Astrocyte of the hippocampus (primary cell): Measurements from ENCODE around the gene SPAG9.

Experiments
- DNase-seq: peaks from one replicate; pipeline ENCODE4 v3.0.0; 2011; ENCODE audit warnings: low read depth, low spot score

Gene SPAG9

GRCh38 chr17:51044976-51045375, 75.7 kb downstream of the SPAG9 start:
- DNase-seq, result peak; percentile 53

- DNase-seq, result no peak
These were observed 84.6 kb downstream of the SPAG9 start for GRCh38 chr17:51036084-51036483.

- peak; percentile 95 for DNase-seq
These were observed 85.2 kb downstream of the SPAG9 start for GRCh38 chr17:51035431-51035830.

GRCh38 chr17:51034800-51035199, 85.9 kb downstream of the SPAG9 start:
- no peak for DNase-seq

GRCh38 chr17:51032850-51033249, 87.8 kb downstream of the SPAG9 start:
- no peak for DNase-seq

- no peak for DNase-seq
These were observed 90.9 kb downstream of the SPAG9 start for GRCh38 chr17:51029568-51030463.

GRCh38 chr17:51029142-51029541, 91.5 kb downstream of the SPAG9 start:
- no peak for DNase-seq

- DNase-seq, result no peak
These were observed 92.3 kb downstream of the SPAG9 start for GRCh38 chr17:51028176-51028863.

GRCh38 chr17:51018541-51018940, 102.1 kb downstream of the SPAG9 start:
- DNase-seq, result no peak

GRCh38 chr17:51017270-51017669, 103.4 kb downstream of the SPAG9 start:
- no peak for DNase-seq

GRCh38 chr17:51016099-51016498, 104.6 kb downstream of the SPAG9 start:
- DNase-seq, result no peak

GRCh38 chr17:51015145-51015558, 105.5 kb downstream of the SPAG9 start:
- no peak for DNase-seq

- DNase-seq, result no peak
These were observed 106.5 kb downstream of the SPAG9 start for GRCh38 chr17:51014129-51014528.

GRCh38 chr17:51013322-51013721, 107.3 kb downstream of the SPAG9 start:
- no peak for DNase-seq

GRCh38 chr17:51012538-51012937, 108.1 kb downstream of the SPAG9 start:
- DNase-seq, result no peak

GRCh38 chr17:51010173-51010675, 110.4 kb downstream of the SPAG9 start:
- no peak for DNase-seq

- DNase-seq, result peak; percentile 72
These were observed 114.1 kb downstream of the SPAG9 start for GRCh38 chr17:51006601-51007000.

- DNase-seq, result no peak
These were observed 114.9 kb downstream of the SPAG9 start for GRCh38 chr17:51005768-51006167.

GRCh38 chr17:51004249-51004648, 116.4 kb downstream of the SPAG9 start:
- no peak for DNase-seq

- peak; percentile 79 for DNase-seq
These were observed 119.6 kb downstream of the SPAG9 start for GRCh38 chr17:51000835-51001638.

- no peak for DNase-seq
These were observed 125.0 kb downstream of the SPAG9 start for GRCh38 chr17:50995668-50996067.

GRCh38 chr17:50993544-50993943, 127.1 kb downstream of the SPAG9 start:
- DNase-seq, result no peak
